ENCODE results near the gene SSR1. TPM values are rescaled to one million over a fixed set of nuclear protein-coding genes. Genes with fewer than 3 reads are reported as not detected.

SSR1 gene
- total and polyA plus RNA-seq, 2 of the 13 experiments (the other 11 are each of a cell fraction or from before 2014, with no cell fraction given) = 203 to 243 TPM

- no peak overlapping the region for H2AFZ ChIP-seq (ENCODE audit: low read length)
- BruUV-seq (replicated peaks) = no TSS peak
- CTCF ChIA-PET (ENCODE audit: low intra/inter-chr PET ratio, low total read pairs) = no interaction called here
- H3K9me3 ChIP-seq (ENCODE audit: low read length) = no peaks in the 10 kb centered on the region
- 0 out of 2 replicates have a peak, but pooled peaks cover 10% of the 10 kb centered on the region for H3K4me1 ChIP-seq (ENCODE audit: insufficient read depth, low read length)
- no peaks in the 10 kb centered on the region for H4K20me1 ChIP-seq (ENCODE audit: insufficient read depth, low read length)
- no peaks in the 10 kb centered on the region for H3K27me3 ChIP-seq (ENCODE audit: control insufficient read depth in 1 of 2, insufficient read depth in 2 of 2, low read length in 2 of 2)
- ATAC-seq (no peak), DNase-seq (ENCODE audit: low spot score) (no peak), FAIRE-seq (no peak)
- TF ChIP-seq ELF1 (CRISPR knock-in tag; IDR thresholded peaks at IDR 0.05) = no peak
- no peak for TF ChIP-seq FOXK2 (IDR thresholded peaks at IDR 0.05)
- peak; percentile 36 for TF ChIP-seq RBM22 (optimal IDR thresholded peaks at IDR 0.05; ENCODE audit: low read length)
- no peak for TF ChIP-seq KLF16 (CRISPR knock-in tag; IDR thresholded peaks at IDR 0.05)
- no peak overlapping the region for H3K4me3 ChIP-seq (replicated peaks in 1 of 3; ENCODE audit: insufficient read depth in 1 of 3, low read depth in 2 of 3, low read length in 3 of 3)
- POLR2A ChIA-PET = no interaction called here
- H3K9ac ChIP-seq (ENCODE audit: insufficient read depth, low read depth, low read length) = no peak overlapping the region
- intact Hi-C loops (cut with micrococcal nuclease; ENCODE audit: unreplicated experiment) = no loop called here
- WGBS (ENCODE audit: low lambda C conversion rate) = 95% methylated on average over 9 of the region's 9 CpGs
- no peak overlapping the region for H3K4me2 ChIP-seq (ENCODE audit: low read depth, low read length)
- no peaks in the 10 kb centered on the region for H3K79me2 ChIP-seq (ENCODE audit: insufficient read depth, low read length)
- in situ Hi-C loops (cut with HindIII; ENCODE audit: extremely low pct_ligation_motif_present, low pct_unique_long_range_greater_than_20kb) = no loop called here
- peaks cover 41 to 86% of the 10 kb centered on the region in 2 experiments for H3K36me3 ChIP-seq (replicated peaks in 1 of 2; ENCODE audit: control insufficient read depth in 1 of 2, insufficient read depth in 2 of 2, low read length in 2 of 2)
- H3K27ac ChIP-seq (ENCODE audit: extremely low read length, insufficient read depth, low read length) = no peak overlapping the region
These were observed 88.3 kb downstream of the SSR1 start for GRCh38 chr6:7224731-7225130.

GRCh38 chr6:7222197-7222596 lies 90.8 kb downstream of the SSR1 start:
- peaks cover 24% of the 10 kb centered on the region for H3K4me1 ChIP-seq (ENCODE audit: insufficient read depth, low read length)
- intact Hi-C loops (cut with micrococcal nuclease; ENCODE audit: unreplicated experiment) = no loop called here

More at GRCh38 chr6:7222197-7222596, 90.8 kb downstream of the SSR1 start:
- no peak for TF ChIP-seq ZBTB26 (CRISPR knock-in tag; IDR thresholded peaks at IDR 0.05; ENCODE audit: borderline replicate concordance)
- peak; percentile 45 for TF ChIP-seq RBM22 (optimal IDR thresholded peaks at IDR 0.05; ENCODE audit: low read length)
- Histone ChIP-seq H3K36me3 (replicated peaks in 1 of 2; ENCODE audit: control insufficient read depth in 1 of 2, insufficient read depth in 2 of 2, low read length in 2 of 2) (peaks cover 44 to 84% of the 10 kb centered on the region in 2 experiments), H2AFZ (ENCODE audit: low read length) (no peak overlapping the region), H4K20me1 (ENCODE audit: insufficient read depth, low read length) (no peaks in the 10 kb centered on the region), H3K27me3 (ENCODE audit: control insufficient read depth in 1 of 2, insufficient read depth in 2 of 2, low read length in 2 of 2) (no peaks in the 10 kb centered on the region), H3K4me2 (ENCODE audit: low read depth, low read length) (no peak overlapping the region), H3K9me3 (ENCODE audit: low read length) (no peaks in the 10 kb centered on the region), H3K79me2 (ENCODE audit: insufficient read depth, low read length) (no peaks in the 10 kb centered on the region), H3K9ac (ENCODE audit: insufficient read depth, low read depth, low read length) (no peak overlapping the region), H3K4me3 (replicated peaks in 1 of 3; ENCODE audit: insufficient read depth in 1 of 3, low read depth in 2 of 3, low read length in 3 of 3) (no peak overlapping the region), H3K27ac (ENCODE audit: extremely low read length, insufficient read depth, low read length) (no peak overlapping the region)
- DNase-seq (ENCODE audit: low spot score) (no peak), ATAC-seq (no peak), FAIRE-seq (no peak)
- ChIA-PET POLR2A (no interaction called here), CTCF (ENCODE audit: low intra/inter-chr PET ratio, low total read pairs) (no interaction called here)
- in situ Hi-C loops (cut with HindIII; ENCODE audit: extremely low pct_ligation_motif_present, low pct_unique_long_range_greater_than_20kb) = no loop called here
- no TSS peak for BruUV-seq (replicated peaks)
- 96% methylated on average over 5 of the region's 5 CpGs for WGBS (ENCODE audit: low lambda C conversion rate)
